GM23338 (cell line): ENCODE data around the gene RBPJ. TPM values are rescaled to one million over a fixed set of nuclear protein-coding genes. Genes with fewer than 3 reads are reported as not detected.

ENCODE experiments used
- ATAC-seq: fragments of 200-7000 bp; cut with Tn5 transposase; 3 replicates; pipeline ENCODE4 v1.9.1; 2020
- DNase-seq: peaks from one replicate; pipeline ENCODE4 v3.0.0-alpha.2; 2015; ENCODE audit warnings: low spot score
- H2AFZ ChIP-seq: fragments of 200-600 bp; sonication (generic); 2 replicates; pipeline ENCODE4 v1.8.0; 2016; ENCODE audit warnings: antibody characterized with exemption, mild to moderate bottlenecking, moderate library complexity
- H3F3A ChIP-seq: fragments of 200-600 bp; sonication (generic); replicated peaks from 2 replicates; pipeline ENCODE4 v1.8.0; 2017; ENCODE audit warnings: antibody characterized with exemption, mixed run types, low read depth
- H3K27ac ChIP-seq: fragments of 200-600 bp; sonication (generic); 2 replicates; pipeline ENCODE4 v1.6.1; 2016; ENCODE audit warnings: low read depth
- H3K27me3 ChIP-seq: fragments of 200-600 bp; sonication (generic); 2 replicates; pipeline ENCODE4 v1.8.0; 2016; ENCODE audit warnings: mild to moderate bottlenecking, mixed run types, moderate library complexity; ENCODE audit not compliant: insufficient read depth
- H3K36me3 ChIP-seq: fragments of 200-600 bp; sonication (generic); 2 replicates; pipeline ENCODE4 v1.8.0; 2016; ENCODE audit warnings: mild to moderate bottlenecking; ENCODE audit not compliant: insufficient read depth
- H3K4me1 ChIP-seq: fragments of 200-600 bp; sonication (generic); 2 replicates; pipeline ENCODE4 v1.8.0; 2016; ENCODE audit warnings: mild to moderate bottlenecking, moderate library complexity; ENCODE audit not compliant: insufficient read depth
- H3K4me2 ChIP-seq: fragments of 200-600 bp; sonication (generic); 2 replicates; pipeline ENCODE4 v1.7.1; 2017; ENCODE audit warnings: mixed run types
- H3K4me3 ChIP-seq: fragments of 200-600 bp; sonication (generic); 2 replicates; pipeline ENCODE4 v1.6.1; 2016; ENCODE audit warnings: mixed run types
- H3K79me2 ChIP-seq: fragments of 200-600 bp; sonication (generic); replicated peaks from 2 replicates; pipeline ENCODE4 v1.8.0; 2017; ENCODE audit warnings: mild to moderate bottlenecking; ENCODE audit not compliant: insufficient read depth
- H3K9me2 ChIP-seq: fragments of 200-600 bp; sonication (generic); 2 replicates; pipeline ENCODE4 v1.8.0; 2017; ENCODE audit not compliant: insufficient read depth
- H4K20me1 ChIP-seq: fragments of 200-600 bp; sonication (generic); replicated peaks from 2 replicates; pipeline ENCODE4 v1.8.0; 2017; ENCODE audit warnings: mild to moderate bottlenecking; ENCODE audit not compliant: insufficient read depth
- H3K27ac Mint-ChIP-seq: 2 replicates; pipeline ENCODE4 v1.8.0; 2020; ENCODE audit warnings: inconsistent platforms, mild to moderate bottlenecking, moderate library complexity, mixed read lengths
- H3K27me3 Mint-ChIP-seq: 3 replicates; pipeline ENCODE4 v1.8.0; 2022; ENCODE audit warnings: low read depth, mild to moderate bottlenecking, moderate library complexity, mixed read lengths, inconsistent platforms; ENCODE audit not compliant: insufficient read depth, poor library complexity
- H3K36me3 Mint-ChIP-seq: 3 replicates; pipeline ENCODE4 v1.8.0; 2021; ENCODE audit warnings: low read depth, mild to moderate bottlenecking, inconsistent platforms, moderate library complexity, mixed read lengths
- H3K4me1 Mint-ChIP-seq: 3 replicates; pipeline ENCODE4 v1.8.0; 2020; ENCODE audit warnings: mild to moderate bottlenecking, inconsistent platforms, mixed read lengths
- H3K4me3 Mint-ChIP-seq: 3 replicates; pipeline ENCODE4 v1.8.0; 2021; ENCODE audit warnings: moderate library complexity, mild to moderate bottlenecking, inconsistent platforms, mixed read lengths
- H3K9me3 Mint-ChIP-seq: 3 replicates; pipeline ENCODE4 v1.8.0; 2020; ENCODE audit warnings: moderate library complexity, mild to moderate bottlenecking, inconsistent platforms, mixed read lengths
- CREB1 ChIP-seq: fragments of 250-450 bp; sonication (Bioruptor Pico); IDR thresholded peaks from 2 replicates; pipeline ENCODE4 v1.5.0; 2020; ENCODE audit warnings: low read depth, mild to moderate bottlenecking, moderate library complexity
- EZH2phosphoT487 ChIP-seq: fragments of 200-600 bp; sonication (generic); IDR thresholded peaks from one replicate; pipeline ENCODE4 v1.8.1; 2018; ENCODE audit warnings: antibody characterized with exemption; ENCODE audit not compliant: unreplicated experiment
- JUNB ChIP-seq: IDR thresholded peaks from one replicate; pipeline ENCODE4 v1.6.1; 2016; ENCODE audit warnings: antibody characterized with exemption; ENCODE audit not compliant: unreplicated experiment
- NANOG ChIP-seq: IDR thresholded peaks from 2 replicates; pipeline ENCODE4 v1.6.1; 2016; ENCODE audit warnings: antibody characterized with exemption, borderline replicate concordance
- POLR2AphosphoS5 ChIP-seq: IDR thresholded peaks from 2 replicates; pipeline ENCODE4 v1.6.1; 2016; ENCODE audit warnings: antibody characterized with exemption, low read depth
- ZNF331 ChIP-seq: fragments of 250-450 bp; sonication (Bioruptor Pico); IDR thresholded peaks from 2 replicates; pipeline ENCODE4 v1.5.0; 2020; ENCODE audit warnings: low read depth, mild to moderate bottlenecking, moderate library complexity
- polyA plus RNA-seq: library from polyadenylated mRNA; unstranded; fragments of >200 nt; fragmentation: Nextera tagmentation; extraction: Ambion mirVana; gene quantifications from 2 replicates; pipeline ENCODE4 v1.2.1, GENCODE V29; 2016
- total RNA-seq: library from RNA; depleted of rRNA; stranded (reverse); fragments of >200 nt; shearing (Covaris generic); gene quantifications from 2 replicates; pipeline ENCODE4 v1.2.3, GENCODE V29; 2014
- TF ChIP-seq, protein P1 (sequence below): fragments of 250-450 bp; sonication (Bioruptor Pico); IDR thresholded peaks from 2 replicates; pipeline ENCODE4 v1.5.0; 2020; ENCODE audit warnings: mild to moderate bottlenecking, moderate library complexity

The RBPJ gene
- total and polyA plus RNA-seq, 2 experiments from 2014 or later, result 212 to 457 TPM

DNA sequence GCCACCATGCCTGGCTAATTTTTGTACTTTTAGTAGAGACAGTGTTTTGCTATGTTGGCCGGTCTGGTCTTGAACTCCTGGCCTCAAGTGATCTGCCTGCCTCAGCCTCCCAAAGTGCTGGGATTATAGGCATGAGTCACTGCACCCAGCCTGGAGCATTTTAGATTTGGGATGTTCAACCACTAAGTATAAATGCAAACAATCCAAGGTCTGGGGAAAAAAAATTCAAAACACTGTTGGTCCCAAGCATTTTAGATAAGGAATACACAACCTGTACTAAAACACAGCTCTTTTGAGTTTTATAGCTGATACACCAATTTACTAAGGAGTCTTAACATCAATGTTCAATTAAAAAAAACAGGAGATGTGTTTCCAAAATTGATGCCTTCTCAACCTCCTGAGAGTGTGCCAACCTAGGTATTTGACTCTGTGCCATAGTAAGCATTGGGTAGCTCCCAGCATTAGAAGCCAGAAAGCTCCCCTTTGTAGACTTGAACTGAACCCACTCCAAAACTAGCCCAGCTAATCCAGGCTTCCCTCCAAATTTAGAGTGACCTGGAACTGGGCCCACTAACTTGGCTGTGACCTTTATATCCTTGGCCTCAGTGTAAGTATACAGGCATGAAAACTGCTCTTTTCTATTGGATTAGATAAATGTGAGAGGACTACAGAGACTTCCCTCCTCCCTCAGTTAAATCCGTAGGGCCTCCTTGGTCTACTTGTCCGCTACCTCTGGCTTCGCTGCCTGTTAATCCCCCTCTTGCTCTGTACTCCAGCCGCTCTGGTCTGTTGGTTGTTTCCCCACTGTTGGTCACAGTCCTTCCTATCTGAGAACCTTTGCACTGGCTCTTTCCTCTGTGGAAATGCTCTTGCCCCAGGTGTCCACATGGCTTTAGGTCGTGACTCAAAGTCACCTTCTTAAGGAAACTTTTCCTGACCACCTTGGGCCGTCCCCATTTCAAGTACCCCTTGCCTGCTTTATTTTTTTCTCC lies 91.9 kb downstream of the RBPJ start:
- Histone ChIP-seq H3K4me2 (no peak overlapping the region), H3F3A (no peaks in the 10 kb centered on the region), H3K36me3 (no peaks in the 10 kb centered on the region; the same call in 1 of the 2 replicates), H3K79me2 (peaks cover 86% of the 10 kb centered on the region), H3K9me2 (no peaks in the 10 kb centered on the region), H3K4me3 (no peak overlapping the region), H3K27ac (peak overlapping the region; percentile 33; the same call in 1 of the 2 replicates), H3K27me3 (no peaks in the 10 kb centered on the region), H2AFZ (no peak overlapping the region), H4K20me1 (no peaks in the 10 kb centered on the region), H3K4me1 (peaks cover 18% of the 10 kb centered on the region)
- ATAC-seq, result no peak
- DNase-seq, result no peak
- H3K9me3 Mint-ChIP-seq, result no peaks in the 10 kb centered on the region
- TF ChIP-seq JUNB, result no peak
- no peak for TF ChIP-seq CREB1 (CRISPR knock-in tag)
- TF ChIP-seq, protein P1, sequence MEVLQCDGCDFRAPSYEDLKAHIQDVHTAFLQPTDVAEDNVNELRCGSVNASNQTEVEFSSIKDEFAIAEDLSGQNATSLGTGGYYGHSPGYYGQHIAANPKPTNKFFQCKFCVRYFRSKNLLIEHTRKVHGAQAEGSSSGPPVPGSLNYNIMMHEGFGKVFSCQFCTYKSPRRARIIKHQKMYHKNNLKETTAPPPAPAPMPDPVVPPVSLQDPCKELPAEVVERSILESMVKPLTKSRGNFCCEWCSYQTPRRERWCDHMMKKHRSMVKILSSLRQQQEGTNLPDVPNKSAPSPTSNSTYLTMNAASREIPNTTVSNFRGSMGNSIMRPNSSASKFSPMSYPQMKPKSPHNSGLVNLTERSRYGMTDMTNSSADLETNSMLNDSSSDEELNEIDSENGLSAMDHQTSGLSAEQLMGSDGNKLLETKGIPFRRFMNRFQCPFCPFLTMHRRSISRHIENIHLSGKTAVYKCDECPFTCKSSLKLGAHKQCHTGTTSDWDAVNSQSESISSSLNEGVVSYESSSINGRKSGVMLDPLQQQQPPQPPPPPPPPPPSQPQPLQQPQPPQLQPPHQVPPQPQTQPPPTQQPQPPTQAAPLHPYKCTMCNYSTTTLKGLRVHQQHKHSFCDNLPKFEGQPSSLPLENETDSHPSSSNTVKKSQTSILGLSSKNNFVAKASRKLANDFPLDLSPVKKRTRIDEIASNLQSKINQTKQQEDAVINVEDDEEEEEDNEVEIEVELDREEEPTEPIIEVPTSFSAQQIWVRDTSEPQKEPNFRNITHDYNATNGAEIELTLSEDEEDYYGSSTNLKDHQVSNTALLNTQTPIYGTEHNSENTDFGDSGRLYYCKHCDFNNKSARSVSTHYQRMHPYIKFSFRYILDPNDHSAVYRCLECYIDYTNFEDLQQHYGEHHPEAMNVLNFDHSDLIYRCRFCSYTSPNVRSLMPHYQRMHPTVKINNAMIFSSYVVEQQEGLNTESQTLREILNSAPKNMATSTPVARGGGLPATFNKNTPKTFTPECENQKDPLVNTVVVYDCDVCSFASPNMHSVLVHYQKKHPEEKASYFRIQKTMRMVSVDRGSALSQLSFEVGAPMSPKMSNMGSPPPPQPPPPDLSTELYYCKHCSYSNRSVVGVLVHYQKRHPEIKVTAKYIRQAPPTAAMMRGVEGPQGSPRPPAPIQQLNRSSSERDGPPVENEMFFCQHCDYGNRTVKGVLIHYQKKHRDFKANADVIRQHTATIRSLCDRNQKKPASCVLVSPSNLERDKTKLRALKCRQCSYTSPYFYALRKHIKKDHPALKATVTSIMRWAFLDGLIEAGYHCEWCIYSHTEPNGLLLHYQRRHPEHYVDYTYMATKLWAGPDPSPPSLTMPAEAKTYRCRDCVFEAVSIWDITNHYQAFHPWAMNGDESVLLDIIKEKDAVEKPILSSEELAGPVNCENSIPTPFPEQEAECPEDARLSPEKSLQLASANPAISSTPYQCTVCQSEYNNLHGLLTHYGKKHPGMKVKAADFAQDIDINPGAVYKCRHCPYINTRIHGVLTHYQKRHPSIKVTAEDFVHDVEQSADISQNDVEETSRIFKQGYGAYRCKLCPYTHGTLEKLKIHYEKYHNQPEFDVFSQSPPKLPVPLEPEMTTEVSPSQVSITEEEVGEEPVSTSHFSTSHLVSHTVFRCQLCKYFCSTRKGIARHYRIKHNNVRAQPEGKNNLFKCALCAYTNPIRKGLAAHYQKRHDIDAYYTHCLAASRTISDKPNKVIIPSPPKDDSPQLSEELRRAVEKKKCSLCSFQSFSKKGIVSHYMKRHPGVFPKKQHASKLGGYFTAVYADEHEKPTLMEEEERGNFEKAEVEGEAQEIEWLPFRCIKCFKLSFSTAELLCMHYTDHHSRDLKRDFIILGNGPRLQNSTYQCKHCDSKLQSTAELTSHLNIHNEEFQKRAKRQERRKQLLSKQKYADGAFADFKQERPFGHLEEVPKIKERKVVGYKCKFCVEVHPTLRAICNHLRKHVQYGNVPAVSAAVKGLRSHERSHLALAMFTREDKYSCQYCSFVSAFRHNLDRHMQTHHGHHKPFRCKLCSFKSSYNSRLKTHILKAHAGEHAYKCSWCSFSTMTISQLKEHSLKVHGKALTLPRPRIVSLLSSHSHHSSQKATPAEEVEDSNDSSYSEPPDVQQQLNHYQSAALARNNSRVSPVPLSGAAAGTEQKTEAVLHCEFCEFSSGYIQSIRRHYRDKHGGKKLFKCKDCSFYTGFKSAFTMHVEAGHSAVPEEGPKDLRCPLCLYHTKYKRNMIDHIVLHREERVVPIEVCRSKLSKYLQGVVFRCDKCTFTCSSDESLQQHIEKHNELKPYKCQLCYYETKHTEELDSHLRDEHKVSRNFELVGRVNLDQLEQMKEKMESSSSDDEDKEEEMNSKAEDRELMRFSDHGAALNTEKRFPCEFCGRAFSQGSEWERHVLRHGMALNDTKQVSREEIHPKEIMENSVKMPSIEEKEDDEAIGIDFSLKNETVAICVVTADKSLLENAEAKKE (CRISPR knock-in tag), result no peak
- no peak for TF ChIP-seq POLR2AphosphoS5
- no peak for TF ChIP-seq EZH2phosphoT487
- no peak for TF ChIP-seq ZNF331 (CRISPR knock-in tag)
- no peak for TF ChIP-seq NANOG
- H3K4me1 Mint-ChIP-seq, result peaks cover 10% of the 10 kb centered on the region
- peaks cover 4% of the 10 kb centered on the region for H3K27me3 Mint-ChIP-seq
- H3K27ac Mint-ChIP-seq, result no peak overlapping the region; the same call in 1 of the 2 replicates
- H3K36me3 Mint-ChIP-seq, result peaks cover 42% of the 10 kb centered on the region
- no peak overlapping the region for H3K4me3 Mint-ChIP-seq
